ENCODE results near the gene CCKAR.
"Not testable (repeated sequence)": the region's sequence is repeated elsewhere in the genome, so short reads cannot be mapped to it uniquely, and the experiment has no call there.

The CCKAR gene, protein sequence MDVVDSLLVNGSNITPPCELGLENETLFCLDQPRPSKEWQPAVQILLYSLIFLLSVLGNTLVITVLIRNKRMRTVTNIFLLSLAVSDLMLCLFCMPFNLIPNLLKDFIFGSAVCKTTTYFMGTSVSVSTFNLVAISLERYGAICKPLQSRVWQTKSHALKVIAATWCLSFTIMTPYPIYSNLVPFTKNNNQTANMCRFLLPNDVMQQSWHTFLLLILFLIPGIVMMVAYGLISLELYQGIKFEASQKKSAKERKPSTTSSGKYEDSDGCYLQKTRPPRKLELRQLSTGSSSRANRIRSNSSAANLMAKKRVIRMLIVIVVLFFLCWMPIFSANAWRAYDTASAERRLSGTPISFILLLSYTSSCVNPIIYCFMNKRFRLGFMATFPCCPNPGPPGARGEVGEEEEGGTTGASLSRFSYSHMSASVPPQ

GRCh38 chr4:26490111-26490959 is at the start of gene CCKAR:
Gene CCKAR, minus strand, starts transcription at chr4:26490484. Its CDS starts 217 bp downstream, at chr4:26490267.
- DNase-seq (ENCODE audit: low spot score) = no peak

- no peak for DNase-seq (ENCODE audit: low spot score)
These were observed 43.4 kb upstream of the CCKAR start for GRCh38 chr4:26533685-26534084.

DNA sequence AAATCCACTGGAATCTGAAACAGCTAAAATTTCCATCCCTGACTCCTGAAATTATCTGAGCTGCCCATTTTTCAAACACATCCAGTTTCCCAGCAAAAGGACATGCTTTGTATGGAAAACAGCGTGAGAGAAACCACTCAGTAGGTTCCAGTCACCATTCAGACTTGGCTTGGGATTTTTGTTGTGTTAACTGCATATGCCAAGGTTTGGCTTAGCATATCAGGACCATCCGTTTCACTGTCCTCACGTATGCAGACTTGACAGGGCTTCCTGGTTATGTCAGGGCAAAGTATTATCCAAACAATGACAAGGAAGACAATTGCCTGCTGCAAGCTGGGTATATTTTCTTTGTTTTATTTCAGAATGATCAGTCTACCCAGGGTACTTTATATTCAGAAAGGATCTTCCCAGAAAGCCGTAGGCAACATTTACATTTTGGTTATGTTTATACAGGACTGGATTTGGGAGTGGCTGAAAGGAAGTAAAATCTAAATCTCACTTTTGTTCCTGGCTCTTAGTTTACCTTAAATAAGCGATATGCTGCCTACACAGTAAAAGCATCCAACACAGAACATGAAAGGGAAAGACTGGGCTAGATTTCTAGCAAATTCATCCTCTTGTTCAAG is 41.3 kb upstream of the CCKAR start:
- no peak for DNase-seq (ENCODE audit: low spot score)

DNA sequence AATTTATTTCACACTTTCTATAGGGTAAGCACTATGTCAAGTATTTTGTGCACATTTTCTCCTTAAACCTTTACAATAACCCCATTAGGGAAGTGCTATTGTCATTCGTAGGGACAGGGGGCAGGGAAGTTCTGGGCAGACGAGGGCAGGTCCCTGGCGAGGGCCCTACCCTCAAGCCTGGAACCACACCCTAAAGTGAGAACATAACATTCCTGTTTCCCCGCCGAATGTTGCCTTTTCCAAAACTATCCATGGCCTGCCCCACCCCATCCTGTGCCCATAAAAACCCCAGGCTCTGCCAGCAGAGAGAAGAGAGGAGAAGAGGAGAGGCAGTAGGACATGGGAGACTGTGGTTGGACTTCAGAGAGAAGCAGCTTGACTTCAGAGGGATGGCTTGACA is 39.8 kb upstream of the CCKAR start:
- DNase-seq (ENCODE audit: low spot score) = no peak

GRCh38 chr4:26529479-26529878 is 39.2 kb upstream of the CCKAR start:
- no peak for DNase-seq (ENCODE audit: low spot score)

GRCh38 chr4:26525771-26526150 is 35.5 kb upstream of the CCKAR start:
- no peak for DNase-seq (ENCODE audit: low spot score)

GRCh38 chr4:26525136-26525770 is 35.0 kb upstream of the CCKAR start:
- no peak for DNase-seq (ENCODE audit: low spot score)

GRCh38 chr4:26524011-26524410 is 33.7 kb upstream of the CCKAR start:
- no peak for DNase-seq (ENCODE audit: low spot score)

- DNase-seq (ENCODE audit: low spot score) = no peak
These were observed 32.2 kb upstream of the CCKAR start for GRCh38 chr4:26522478-26522877.

DNA sequence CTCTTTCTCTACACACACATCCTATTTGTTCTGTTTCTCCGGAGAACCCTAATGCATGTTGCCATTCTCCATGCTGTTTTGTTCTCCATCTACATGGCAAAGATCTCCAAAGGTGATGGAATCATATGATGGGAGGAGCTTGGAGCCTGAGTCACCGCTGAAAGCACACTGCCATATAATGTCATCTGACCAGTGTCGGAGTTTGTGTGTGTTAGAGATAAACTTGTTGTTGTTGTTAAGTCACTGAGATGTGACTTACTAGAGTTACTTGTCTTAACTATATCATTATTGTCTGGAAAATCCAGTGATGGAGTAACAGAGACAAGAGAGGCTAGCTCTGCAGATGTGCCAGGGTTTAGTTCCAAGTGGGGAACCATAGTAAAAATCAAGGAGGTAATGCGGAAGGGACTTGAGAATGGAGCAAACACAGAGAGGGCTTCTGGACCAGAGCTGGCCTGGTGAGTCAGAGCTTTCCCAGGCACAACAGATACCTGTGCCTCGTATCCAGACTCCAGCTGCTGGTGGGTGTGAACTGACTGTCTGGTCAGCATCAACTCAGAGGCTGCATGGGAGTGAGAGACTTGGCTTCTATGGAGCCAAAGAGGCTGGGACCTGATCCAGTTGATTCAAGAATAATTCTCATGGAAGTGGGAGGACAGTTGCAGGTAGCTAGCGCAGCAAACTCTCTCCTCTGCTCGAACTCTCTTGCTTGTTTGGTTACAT is 30.6 kb upstream of the CCKAR start:
- DNase-seq (ENCODE audit: low spot score) = no peak

GRCh38 chr4:26515936-26516335 is 25.7 kb upstream of the CCKAR start:
- no peak for DNase-seq (ENCODE audit: low spot score)

DNA sequence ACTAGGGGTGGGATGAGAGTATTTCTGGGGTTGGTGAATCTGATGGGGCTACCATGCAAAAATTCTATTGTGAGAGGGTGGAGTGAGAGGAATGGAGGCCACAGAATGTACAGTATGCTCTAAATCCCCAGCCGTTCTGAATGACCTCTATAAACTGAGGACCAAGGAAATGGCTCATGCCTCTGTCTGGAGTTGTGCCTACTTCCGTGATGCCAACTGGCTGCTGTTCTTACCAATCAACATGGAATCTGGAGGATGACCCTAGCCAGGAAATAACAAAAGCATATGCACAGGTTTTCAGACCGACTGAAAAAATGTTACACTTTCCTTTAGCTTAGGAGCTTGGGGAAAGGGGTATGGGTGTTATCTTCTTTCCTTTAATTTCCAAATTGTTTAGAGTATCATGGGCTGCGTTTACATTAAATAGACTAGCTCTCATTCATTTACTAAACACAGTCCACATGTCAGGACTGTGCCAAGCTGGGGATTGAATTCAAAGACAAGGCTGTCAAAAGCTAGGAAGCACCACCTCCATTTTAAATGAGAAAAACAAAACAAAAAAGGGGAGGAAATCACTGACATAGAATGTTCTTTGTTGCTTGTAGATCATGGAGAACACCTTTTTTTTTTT is 20.2 kb upstream of the CCKAR start:
- DNase-seq (ENCODE audit: low spot score) = no peak

DNA sequence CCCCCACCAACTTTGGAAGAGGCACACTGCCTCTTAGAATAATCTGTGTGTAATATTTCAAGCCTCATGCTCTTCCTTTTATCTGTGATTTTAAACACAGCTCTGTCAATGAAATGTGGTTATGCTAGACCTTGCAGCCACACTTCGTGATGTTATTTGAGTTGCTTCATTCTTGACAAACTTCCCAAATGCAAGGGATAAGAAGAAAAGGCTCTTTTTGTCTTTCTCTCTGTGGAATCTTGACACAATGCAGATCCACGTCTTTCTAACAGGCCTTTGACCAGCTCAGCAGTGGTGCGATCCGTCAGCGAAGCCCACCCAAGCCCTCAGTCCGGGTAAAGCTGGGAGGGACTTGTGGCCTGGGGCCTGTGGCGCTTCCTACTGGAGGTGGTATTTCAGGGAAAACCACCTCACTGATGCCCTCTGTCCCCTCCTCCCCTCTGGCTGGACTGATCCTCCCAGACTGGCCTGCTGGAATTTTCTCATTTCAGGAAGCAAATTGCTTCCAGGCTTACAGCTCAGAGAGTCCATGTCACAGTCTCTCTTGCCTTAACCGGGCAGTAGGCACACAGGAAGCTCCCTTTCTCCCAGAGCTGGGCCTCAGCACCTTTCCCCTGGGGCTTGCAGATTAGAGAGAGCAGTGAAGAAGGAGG is 19.5 kb upstream of the CCKAR start:
- no peak for DNase-seq (ENCODE audit: low spot score)

DNA sequence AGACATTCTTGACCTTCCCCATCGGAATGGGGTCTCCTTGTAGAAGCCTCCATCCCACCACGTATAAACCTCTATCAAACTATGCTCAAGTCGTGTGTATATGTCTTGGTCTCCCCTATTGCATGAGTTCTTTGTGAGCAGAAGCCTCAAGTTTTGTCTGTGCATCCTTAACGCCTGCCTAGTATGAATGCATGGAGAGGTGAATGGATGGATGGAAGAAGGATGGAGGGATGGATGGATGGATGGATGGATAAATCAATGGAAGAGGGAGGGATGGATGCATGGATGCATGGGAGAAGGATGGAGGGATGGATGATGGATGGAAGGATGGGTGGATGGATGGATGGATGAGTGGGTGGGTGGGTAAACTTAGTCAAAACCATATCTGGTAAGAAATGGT is 17.0 kb upstream of the CCKAR start:
- DNase-seq (ENCODE audit: low spot score) = no peak

DNA sequence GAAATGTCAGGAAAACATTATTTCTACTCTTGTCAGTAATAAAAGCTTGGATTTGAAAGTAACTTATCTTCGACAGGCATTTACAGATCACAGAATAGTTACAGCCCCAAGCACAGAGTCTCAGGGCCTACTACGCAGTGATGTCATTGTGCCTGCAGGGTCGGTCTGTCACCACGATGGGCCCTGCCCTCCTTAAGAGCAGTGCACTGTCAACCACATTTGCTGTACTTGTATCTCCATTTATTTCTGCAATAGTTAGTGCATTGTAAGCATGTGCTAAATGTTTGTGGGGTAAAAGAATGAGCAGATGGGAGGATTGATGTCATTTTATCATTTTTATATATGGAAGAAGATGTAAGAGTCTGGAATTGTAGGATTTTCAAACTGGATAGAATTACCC is 13.6 kb upstream of the CCKAR start:
- DNase-seq (ENCODE audit: low spot score) = no peak

GRCh38 chr4:26503427-26503826 is 13.1 kb upstream of the CCKAR start:
- DNase-seq (ENCODE audit: low spot score) = no peak

- DNase-seq (ENCODE audit: low spot score) = not testable (repeated sequence)
These were observed 10.3 kb upstream of the CCKAR start for GRCh38 chr4:26500565-26500999.

DNA sequence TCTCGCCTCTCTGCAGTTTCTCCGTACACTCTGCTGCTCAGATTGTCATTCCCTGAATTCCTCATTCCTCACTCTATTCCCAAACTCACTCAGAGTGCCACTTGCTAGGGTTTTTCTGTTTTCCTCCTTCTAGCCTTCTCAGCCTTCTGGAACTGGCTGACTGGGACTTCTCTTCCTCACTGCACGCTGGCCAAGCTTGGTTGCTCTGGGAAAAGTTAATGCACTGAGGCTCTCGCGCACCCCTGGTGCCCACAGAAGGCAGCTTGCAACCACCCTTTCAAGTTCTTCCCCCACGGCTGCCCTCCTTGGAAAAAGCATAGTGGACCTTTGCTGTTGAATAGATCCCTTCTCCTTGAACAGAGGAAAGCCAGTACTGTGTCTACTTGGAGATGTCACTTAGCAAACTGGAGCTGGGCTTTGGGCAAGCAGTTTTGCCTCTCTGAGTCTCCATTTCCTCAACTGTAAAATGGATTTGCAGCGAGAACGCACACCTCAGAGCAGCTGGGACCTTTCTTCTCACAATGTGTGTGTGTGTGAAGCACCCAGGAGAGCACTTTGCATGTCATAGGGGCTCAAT is 6.0 kb upstream of the CCKAR start:
- DNase-seq (ENCODE audit: low spot score) = peak; percentile 19

GRCh38 chr4:26493461-26493860 is 3.2 kb upstream of the CCKAR start:
- no peak for DNase-seq (ENCODE audit: low spot score)

Measured in hepatic stellate cell (primary cell).